HEK293 (cell line): ENCODE results near the gene GET3.

Experiments
- GLIS2 ChIP-seq: fragments of 450-650 bp; formaldehyde crosslinking; IDR thresholded peaks from 2 replicates; pipeline ENCODE4 v1.5.1; 2016; ENCODE audit warnings: missing biosample characterization, missing genetic modification characterization
- KLF7 ChIP-seq: fragments of 450-650 bp; formaldehyde crosslinking; IDR thresholded peaks from 2 replicates; pipeline ENCODE4 v1.5.1; 2016; ENCODE audit warnings: missing biosample characterization, missing genetic modification characterization, borderline replicate concordance
- KLF8 ChIP-seq: fragments of 450-650 bp; formaldehyde crosslinking; IDR thresholded peaks from 2 replicates; pipeline ENCODE4 v1.5.1; 2016; ENCODE audit warnings: missing biosample characterization, missing genetic modification characterization
- RBAK ChIP-seq: fragments of 450-650 bp; formaldehyde crosslinking; IDR thresholded peaks from 2 replicates; pipeline ENCODE4 v1.5.1; 2016; ENCODE audit warnings: missing biosample characterization, missing genetic modification characterization
- SETDB1 ChIP-seq: IDR thresholded peaks from one replicate; pipeline ENCODE4 v1.6.1; 2017; ENCODE audit warnings: mild to moderate bottlenecking, low read length, moderate library complexity, mixed read lengths; ENCODE audit not compliant: insufficient read length
- WT1 ChIP-seq: fragments of 450-650 bp; formaldehyde crosslinking; IDR thresholded peaks from 2 replicates; pipeline ENCODE4 v1.5.1; 2016; ENCODE audit warnings: missing biosample characterization, missing genetic modification characterization
- ZBTB48 ChIP-seq: fragments of 450-650 bp; formaldehyde crosslinking; IDR thresholded peaks from 2 replicates; pipeline ENCODE4 v1.5.1; 2016; ENCODE audit warnings: missing biosample characterization, missing genetic modification characterization
- ZNF140 ChIP-seq: fragments of 450-650 bp; formaldehyde crosslinking; IDR thresholded peaks from 2 replicates; pipeline ENCODE4 v1.5.1; 2016; ENCODE audit warnings: missing biosample characterization, missing genetic modification characterization
- ZNF24 ChIP-seq: fragments of 450-650 bp; formaldehyde crosslinking; IDR thresholded peaks from 2 replicates; pipeline ENCODE4 v1.5.1; 2016; ENCODE audit warnings: missing biosample characterization, missing genetic modification characterization
- ZNF792 ChIP-seq: fragments of 450-650 bp; formaldehyde crosslinking; IDR thresholded peaks from 2 replicates; pipeline ENCODE4 v1.5.1; 2016; ENCODE audit warnings: missing biosample characterization, missing genetic modification characterization
- ZSCAN30 ChIP-seq: fragments of 450-650 bp; IDR thresholded peaks from 2 replicates; pipeline ENCODE4 v1.5.1; 2018; ENCODE audit warnings: missing biosample characterization, mild to moderate bottlenecking, missing genetic modification characterization, moderate library complexity
- TF ChIP-seq, protein P1 (sequence below): fragments of 450-650 bp; formaldehyde crosslinking; conservative IDR thresholded peaks from 2 replicates; pipeline ENCODE4 v1.5.1; 2016; ENCODE audit warnings: low read depth, missing biosample characterization, missing genetic modification characterization
- TF ChIP-seq, protein P2 (sequence below): fragments of 450-650 bp; formaldehyde crosslinking; IDR thresholded peaks from 2 replicates; pipeline ENCODE4 v1.5.1; 2016; ENCODE audit warnings: missing biosample characterization, missing genetic modification characterization
- TF ChIP-seq, protein P3 (sequence below): fragments of 450-650 bp; formaldehyde crosslinking; IDR thresholded peaks from 2 replicates; pipeline ENCODE4 v1.5.1; 2016; ENCODE audit warnings: missing biosample characterization, missing genetic modification characterization
- TF ChIP-seq, protein P4 (sequence below): sonication (generic); formaldehyde crosslinking; IDR thresholded peaks from 2 replicates; pipeline ENCODE4 v1.8.1; 2022; ENCODE audit warnings: mild to moderate bottlenecking, moderate library complexity, missing genetic modification reagents
- TF ChIP-seq, protein P5 (sequence below): fragments of 450-650 bp; formaldehyde crosslinking; IDR thresholded peaks from 2 replicates; pipeline ENCODE4 v1.5.1; 2016; ENCODE audit warnings: missing biosample characterization, missing genetic modification characterization
- TF ChIP-seq, protein P6 (sequence below): fragments of 450-650 bp; formaldehyde crosslinking; IDR thresholded peaks from 2 replicates; pipeline ENCODE4 v1.5.1; 2016; ENCODE audit warnings: missing biosample characterization, missing genetic modification characterization
- TF ChIP-seq, protein P7 (sequence below): fragments of 450-650 bp; formaldehyde crosslinking; IDR thresholded peaks from 2 replicates; pipeline ENCODE4 v1.5.1; 2016; ENCODE audit warnings: missing biosample characterization, missing genetic modification characterization, borderline replicate concordance
- TF ChIP-seq, protein P8 (sequence below): fragments of 450-650 bp; formaldehyde crosslinking; IDR thresholded peaks from 2 replicates; pipeline ENCODE4 v1.5.1; 2016; ENCODE audit warnings: missing biosample characterization, missing genetic modification characterization
- TF ChIP-seq, protein P9 (sequence below): fragments of 450-650 bp; formaldehyde crosslinking; IDR thresholded peaks from 2 replicates; pipeline ENCODE4 v1.5.1; 2016; ENCODE audit warnings: missing biosample characterization, missing genetic modification characterization

The GET3 gene

DNA sequence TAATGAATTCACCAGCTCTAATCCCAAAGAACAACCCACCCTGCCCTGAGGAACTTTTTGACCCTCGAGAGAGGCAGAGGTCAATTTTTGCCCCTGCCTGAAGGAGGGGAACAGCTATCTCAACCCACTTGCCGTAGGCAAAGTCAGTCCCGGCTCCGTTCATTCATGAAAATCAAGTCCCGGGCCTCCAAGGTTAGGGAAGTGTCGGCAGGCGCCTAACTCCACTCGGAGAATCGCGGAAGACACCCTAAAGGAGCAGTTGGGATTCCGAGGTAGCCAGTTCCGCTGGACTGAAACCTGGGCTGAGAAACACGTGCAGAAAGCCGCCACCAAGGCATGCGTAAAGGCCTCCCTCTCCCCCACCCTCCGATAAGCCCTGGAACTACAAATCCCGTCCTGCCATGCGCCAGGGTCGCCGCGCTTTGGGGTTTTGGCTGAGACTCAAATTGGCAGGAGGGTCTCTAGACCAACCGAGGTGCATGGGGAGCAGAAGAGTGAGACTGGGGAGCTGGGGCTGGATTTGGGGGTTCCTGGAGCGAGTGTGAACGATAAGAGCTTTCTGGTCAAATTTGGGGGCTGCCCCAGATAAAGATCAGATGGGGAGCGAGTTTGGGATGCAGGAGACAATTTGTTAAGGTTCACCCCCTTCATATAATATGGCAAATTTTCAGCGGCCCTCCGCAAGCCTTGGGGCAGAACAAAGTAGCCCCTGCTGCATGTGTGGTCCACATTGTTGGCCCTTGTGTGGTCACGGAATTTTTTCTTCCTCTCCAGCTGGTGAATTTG is 13.5 kb upstream of the GET3 start, which contains the start of gene TNPO2 (continued):
- TF ChIP-seq, protein P1, sequence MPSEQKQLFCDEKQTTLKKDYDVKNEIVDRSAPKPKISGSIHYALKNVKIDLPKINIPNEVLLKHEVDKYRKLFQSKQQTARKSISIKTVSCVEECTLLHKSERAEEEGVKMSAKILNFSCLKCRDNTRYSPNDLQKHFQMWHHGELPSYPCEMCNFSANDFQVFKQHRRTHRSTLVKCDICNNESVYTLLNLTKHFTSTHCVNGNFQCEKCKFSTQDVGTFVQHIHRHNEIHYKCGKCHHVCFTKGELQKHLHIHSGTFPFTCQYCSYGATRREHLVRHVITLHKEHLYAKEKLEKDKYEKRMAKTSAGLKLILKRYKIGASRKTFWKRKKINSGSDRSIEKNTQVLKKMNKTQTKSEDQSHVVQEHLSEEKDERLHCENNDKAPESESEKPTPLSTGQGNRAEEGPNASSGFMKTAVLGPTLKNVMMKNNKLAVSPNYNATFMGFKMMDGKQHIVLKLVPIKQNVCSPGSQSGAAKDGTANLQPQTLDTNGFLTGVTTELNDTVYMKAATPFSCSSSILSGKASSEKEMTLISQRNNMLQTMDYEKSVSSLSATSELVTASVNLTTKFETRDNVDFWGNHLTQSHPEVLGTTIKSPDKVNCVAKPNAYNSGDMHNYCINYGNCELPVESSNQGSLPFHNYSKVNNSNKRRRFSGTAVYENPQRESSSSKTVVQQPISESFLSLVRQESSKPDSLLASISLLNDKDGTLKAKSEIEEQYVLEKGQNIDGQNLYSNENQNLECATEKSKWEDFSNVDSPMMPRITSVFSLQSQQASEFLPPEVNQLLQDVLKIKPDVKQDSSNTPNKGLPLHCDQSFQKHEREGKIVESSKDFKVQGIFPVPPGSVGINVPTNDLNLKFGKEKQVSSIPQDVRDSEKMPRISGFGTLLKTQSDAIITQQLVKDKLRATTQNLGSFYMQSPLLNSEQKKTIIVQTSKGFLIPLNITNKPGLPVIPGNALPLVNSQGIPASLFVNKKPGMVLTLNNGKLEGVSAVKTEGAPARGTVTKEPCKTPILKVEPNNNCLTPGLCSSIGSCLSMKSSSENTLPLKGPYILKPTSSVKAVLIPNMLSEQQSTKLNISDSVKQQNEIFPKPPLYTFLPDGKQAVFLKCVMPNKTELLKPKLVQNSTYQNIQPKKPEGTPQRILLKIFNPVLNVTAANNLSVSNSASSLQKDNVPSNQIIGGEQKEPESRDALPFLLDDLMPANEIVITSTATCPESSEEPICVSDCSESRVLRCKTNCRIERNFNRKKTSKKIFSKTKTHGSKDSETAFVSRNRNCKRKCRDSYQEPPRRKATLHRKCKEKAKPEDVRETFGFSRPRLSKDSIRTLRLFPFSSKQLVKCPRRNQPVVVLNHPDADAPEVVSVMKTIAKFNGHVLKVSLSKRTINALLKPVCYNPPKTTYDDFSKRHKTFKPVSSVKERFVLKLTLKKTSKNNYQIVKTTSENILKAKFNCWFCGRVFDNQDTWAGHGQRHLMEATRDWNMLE (tag by site-specific recombination): no peak
- peak; percentile 50 for TF ChIP-seq ZSCAN30 (tag by site-specific recombination)
- no peak for TF ChIP-seq SETDB1
- TF ChIP-seq, protein P2, sequence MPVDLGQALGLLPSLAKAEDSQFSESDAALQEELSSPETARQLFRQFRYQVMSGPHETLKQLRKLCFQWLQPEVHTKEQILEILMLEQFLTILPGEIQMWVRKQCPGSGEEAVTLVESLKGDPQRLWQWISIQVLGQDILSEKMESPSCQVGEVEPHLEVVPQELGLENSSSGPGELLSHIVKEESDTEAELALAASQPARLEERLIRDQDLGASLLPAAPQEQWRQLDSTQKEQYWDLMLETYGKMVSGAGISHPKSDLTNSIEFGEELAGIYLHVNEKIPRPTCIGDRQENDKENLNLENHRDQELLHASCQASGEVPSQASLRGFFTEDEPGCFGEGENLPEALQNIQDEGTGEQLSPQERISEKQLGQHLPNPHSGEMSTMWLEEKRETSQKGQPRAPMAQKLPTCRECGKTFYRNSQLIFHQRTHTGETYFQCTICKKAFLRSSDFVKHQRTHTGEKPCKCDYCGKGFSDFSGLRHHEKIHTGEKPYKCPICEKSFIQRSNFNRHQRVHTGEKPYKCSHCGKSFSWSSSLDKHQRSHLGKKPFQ: no peak
- TF ChIP-seq RBAK: no peak
- no peak for TF ChIP-seq KLF7 (tag by site-specific recombination)
- TF ChIP-seq, protein P3, sequence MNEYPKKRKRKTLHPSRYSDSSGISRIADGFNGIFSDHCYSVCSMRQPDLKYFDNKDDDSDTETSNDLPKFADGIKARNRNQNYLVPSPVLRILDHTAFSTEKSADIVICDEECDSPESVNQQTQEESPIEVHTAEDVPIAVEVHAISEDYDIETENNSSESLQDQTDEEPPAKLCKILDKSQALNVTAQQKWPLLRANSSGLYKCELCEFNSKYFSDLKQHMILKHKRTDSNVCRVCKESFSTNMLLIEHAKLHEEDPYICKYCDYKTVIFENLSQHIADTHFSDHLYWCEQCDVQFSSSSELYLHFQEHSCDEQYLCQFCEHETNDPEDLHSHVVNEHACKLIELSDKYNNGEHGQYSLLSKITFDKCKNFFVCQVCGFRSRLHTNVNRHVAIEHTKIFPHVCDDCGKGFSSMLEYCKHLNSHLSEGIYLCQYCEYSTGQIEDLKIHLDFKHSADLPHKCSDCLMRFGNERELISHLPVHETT (tag by site-specific recombination): no peak
- TF ChIP-seq, protein P4, sequence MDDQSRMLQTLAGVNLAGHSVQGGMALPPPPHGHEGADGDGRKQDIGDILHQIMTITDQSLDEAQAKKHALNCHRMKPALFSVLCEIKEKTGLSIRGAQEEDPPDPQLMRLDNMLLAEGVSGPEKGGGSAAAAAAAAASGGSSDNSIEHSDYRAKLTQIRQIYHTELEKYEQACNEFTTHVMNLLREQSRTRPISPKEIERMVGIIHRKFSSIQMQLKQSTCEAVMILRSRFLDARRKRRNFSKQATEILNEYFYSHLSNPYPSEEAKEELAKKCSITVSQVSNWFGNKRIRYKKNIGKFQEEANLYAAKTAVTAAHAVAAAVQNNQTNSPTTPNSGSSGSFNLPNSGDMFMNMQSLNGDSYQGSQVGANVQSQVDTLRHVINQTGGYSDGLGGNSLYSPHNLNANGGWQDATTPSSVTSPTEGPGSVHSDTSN (CRISPR knock-in tag): no peak
- TF ChIP-seq, protein P5, sequence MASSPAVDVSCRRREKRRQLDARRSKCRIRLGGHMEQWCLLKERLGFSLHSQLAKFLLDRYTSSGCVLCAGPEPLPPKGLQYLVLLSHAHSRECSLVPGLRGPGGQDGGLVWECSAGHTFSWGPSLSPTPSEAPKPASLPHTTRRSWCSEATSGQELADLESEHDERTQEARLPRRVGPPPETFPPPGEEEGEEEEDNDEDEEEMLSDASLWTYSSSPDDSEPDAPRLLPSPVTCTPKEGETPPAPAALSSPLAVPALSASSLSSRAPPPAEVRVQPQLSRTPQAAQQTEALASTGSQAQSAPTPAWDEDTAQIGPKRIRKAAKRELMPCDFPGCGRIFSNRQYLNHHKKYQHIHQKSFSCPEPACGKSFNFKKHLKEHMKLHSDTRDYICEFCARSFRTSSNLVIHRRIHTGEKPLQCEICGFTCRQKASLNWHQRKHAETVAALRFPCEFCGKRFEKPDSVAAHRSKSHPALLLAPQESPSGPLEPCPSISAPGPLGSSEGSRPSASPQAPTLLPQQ (tag by site-specific recombination): no peak
- TF ChIP-seq WT1 (tag by site-specific recombination): no peak
- TF ChIP-seq, protein P6, sequence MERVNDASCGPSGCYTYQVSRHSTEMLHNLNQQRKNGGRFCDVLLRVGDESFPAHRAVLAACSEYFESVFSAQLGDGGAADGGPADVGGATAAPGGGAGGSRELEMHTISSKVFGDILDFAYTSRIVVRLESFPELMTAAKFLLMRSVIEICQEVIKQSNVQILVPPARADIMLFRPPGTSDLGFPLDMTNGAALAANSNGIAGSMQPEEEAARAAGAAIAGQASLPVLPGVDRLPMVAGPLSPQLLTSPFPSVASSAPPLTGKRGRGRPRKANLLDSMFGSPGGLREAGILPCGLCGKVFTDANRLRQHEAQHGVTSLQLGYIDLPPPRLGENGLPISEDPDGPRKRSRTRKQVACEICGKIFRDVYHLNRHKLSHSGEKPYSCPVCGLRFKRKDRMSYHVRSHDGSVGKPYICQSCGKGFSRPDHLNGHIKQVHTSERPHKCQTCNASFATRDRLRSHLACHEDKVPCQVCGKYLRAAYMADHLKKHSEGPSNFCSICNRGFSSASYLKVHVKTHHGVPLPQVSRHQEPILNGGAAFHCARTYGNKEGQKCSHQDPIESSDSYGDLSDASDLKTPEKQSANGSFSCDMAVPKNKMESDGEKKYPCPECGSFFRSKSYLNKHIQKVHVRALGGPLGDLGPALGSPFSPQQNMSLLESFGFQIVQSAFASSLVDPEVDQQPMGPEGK (tag by site-specific recombination): peak; percentile 36; the same call in 1 of the 2 replicates
- TF ChIP-seq GLIS2 (tag by site-specific recombination): no peak
- TF ChIP-seq, protein P7, sequence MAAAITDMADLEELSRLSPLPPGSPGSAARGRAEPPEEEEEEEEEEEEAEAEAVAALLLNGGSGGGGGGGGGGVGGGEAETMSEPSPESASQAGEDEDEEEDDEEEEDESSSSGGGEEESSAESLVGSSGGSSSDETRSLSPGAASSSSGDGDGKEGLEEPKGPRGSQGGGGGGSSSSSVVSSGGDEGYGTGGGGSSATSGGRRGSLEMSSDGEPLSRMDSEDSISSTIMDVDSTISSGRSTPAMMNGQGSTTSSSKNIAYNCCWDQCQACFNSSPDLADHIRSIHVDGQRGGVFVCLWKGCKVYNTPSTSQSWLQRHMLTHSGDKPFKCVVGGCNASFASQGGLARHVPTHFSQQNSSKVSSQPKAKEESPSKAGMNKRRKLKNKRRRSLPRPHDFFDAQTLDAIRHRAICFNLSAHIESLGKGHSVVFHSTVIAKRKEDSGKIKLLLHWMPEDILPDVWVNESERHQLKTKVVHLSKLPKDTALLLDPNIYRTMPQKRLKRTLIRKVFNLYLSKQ (tag by site-specific recombination): no peak
- no peak for TF ChIP-seq ZNF140 (tag by site-specific recombination)
- TF ChIP-seq, protein P8, sequence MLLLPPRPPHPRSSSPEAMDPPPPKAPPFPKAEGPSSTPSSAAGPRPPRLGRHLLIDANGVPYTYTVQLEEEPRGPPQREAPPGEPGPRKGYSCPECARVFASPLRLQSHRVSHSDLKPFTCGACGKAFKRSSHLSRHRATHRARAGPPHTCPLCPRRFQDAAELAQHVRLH (tag by site-specific recombination): 0 out of 2 replicates have a peak, but pooled peaks have one; percentile 23
- TF ChIP-seq KLF8 (tag by site-specific recombination): 0 out of 2 replicates have a peak, but pooled peaks have one; percentile 11
- no peak for TF ChIP-seq ZNF792 (tag by site-specific recombination)
- TF ChIP-seq, protein P9, sequence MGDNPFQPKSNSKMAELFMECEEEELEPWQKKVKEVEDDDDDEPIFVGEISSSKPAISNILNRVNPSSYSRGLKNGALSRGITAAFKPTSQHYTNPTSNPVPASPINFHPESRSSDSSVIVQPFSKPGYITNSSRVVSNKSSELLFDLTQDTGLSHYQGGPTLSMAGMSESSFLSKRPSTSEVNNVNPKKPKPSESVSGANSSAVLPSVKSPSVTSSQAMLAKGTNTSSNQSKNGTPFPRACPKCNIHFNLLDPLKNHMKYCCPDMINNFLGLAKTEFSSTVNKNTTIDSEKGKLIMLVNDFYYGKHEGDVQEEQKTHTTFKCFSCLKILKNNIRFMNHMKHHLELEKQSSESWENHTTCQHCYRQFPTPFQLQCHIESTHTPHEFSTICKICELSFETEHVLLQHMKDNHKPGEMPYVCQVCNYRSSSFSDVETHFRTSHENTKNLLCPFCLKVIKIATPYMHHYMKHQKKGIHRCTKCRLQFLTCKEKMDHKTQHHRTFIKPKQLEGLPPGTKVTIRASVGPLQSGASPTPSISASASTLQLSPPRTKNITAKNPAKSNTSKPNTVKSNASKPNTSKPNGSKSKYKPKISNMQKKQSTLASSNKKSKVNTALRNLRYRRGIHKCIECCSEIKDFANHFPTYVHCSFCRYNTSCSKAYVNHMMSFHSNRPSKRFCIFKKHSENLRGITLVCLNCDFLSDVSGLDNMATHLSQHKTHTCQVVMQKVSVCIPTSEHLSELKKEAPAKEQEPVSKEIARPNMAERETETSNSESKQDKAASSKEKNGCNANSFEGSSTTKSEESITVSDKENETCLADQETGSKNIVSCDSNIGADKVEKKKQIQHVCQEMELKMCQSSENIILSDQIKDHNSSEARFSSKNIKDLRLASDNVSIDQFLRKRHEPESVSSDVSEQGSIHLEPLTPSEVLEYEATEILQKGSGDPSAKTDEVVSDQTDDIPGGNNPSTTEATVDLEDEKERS (tag by site-specific recombination): no peak
- 0 out of 2 replicates have a peak, but pooled peaks have one; percentile 19 for TF ChIP-seq ZBTB48
- TF ChIP-seq ZNF24 (tag by site-specific recombination): no peak
